ENCODE data around the gene CLDN5. TPM values are rescaled to one million over a fixed set of nuclear protein-coding genes. Genes with fewer than 3 reads are reported as not detected.

CLDN5 gene
- 100 to 1,000 TPM in 1 of 4 donors, 10 to 100 TPM in 3; 22.1 to 112 (median 56.8) TPM for total RNA-seq

- no peaks in the 10 kb centered on the region for H3K9me3 ChIP-seq
- no peaks in the 10 kb centered on the region for H3K36me3 ChIP-seq
- no peak for TF ChIP-seq POLR2AphosphoS5 (IDR thresholded peaks at IDR 0.05)
- TF ChIP-seq CTCF (IDR thresholded peaks at IDR 0.05), result no peak
- TF ChIP-seq EP300 (IDR thresholded peaks at IDR 0.05), result no peak
- peak in 1 of 2 donors; percentile 19 for TF ChIP-seq POLR2A (IDR thresholded peaks at IDR 0.05)
- WGBS, result 8% methylated on average over 13 of the region's 69 CpGs
- H3K27me3 ChIP-seq, result peaks cover 46% of the 10 kb centered on the region
- H3K4me3 ChIP-seq, result peak within 1 kb of the TSS; percentile 50
- DNase-seq (ENCODE audit: low spot score in 2 of 2), result peak; percentile 72 to 75
- H3K27ac ChIP-seq, result peak within 1 kb of the TSS; percentile 77
- peaks cover 19% of the 10 kb centered on the region for H3K4me1 ChIP-seq
Measured at GRCh38 chr22:19524170-19525115, at the start of gene CLDN5. CLDN5 (minus strand) TSS chr22:19524410; CDS start chr22:19524255, 155 bp downstream.

DNA sequence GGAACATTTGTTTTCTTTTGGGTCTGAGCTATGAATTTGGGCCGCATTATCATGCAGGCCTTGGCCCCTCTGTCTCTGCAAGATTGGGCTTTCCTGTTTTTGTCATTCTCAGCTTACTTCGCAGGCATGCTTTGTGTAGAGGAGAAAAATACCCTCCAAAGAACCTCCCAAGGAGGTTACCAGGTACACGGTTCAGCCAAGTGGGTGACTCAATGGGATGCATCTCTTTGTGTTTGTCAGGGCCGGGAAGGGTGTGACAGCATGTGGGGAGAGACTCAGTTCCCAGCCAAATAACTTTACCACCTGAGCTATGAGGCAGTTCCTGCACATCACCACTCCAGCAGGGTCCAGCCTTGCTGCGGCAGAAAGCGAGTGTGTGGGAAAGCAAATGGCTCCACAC lies 47.8 kb upstream of the CLDN5 start:
- Histone ChIP-seq H3K9me3 (no peaks in the 10 kb centered on the region), H3K27me3 (peaks cover 12% of the 10 kb centered on the region), H3K4me3 (no peak overlapping the region), H3K36me3 (no peaks in the 10 kb centered on the region), H3K27ac (no peak overlapping the region), H3K4me1 (peaks cover 5% of the 10 kb centered on the region)
- no peak for TF ChIP-seq EP300 (IDR thresholded peaks at IDR 0.05)
- 74% methylated on average over 6 of the region's 6 CpGs for WGBS
- DNase-seq (ENCODE audit: low spot score in 2 of 2), result no peak

GRCh38 chr22:19571207-19571795 lies 47.1 kb upstream of the CLDN5 start:
- no peaks in the 10 kb centered on the region for H3K36me3 ChIP-seq
- no peaks in the 10 kb centered on the region for H3K9me3 ChIP-seq
- no peak for TF ChIP-seq EP300 (IDR thresholded peaks at IDR 0.05)
- peaks cover 17% of the 10 kb centered on the region for H3K27me3 ChIP-seq
- 55% methylated on average over 5 of the region's 5 CpGs for WGBS
- H3K4me3 ChIP-seq, result no peak overlapping the region
- peaks cover under 1% of the 10 kb centered on the region for H3K4me1 ChIP-seq
- H3K27ac ChIP-seq, result no peak overlapping the region
- DNase-seq (ENCODE audit: low spot score in 2 of 2), result no peak

DNA sequence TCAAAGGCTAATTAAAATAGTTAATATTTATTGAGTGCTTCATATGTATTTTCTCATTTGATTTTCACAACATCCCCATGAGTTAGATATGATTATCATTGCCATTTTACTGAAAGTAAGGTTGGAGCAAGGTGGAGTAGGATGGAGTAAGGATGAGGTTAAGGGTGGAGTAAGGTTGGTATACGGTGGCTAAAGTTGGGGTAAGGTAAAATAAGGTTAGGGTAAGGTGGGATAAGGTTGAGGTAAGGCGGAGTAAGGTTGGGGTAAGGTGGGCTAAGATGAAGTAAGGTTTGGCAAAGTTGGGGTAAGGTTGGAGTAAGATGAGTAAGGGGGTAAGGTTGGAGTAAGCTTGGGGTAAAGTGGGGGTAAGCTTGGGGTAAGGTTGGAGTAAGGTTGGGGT lies 45.8 kb upstream of the CLDN5 start:
- no peak overlapping the region for H3K27ac ChIP-seq
- H3K9me3 ChIP-seq, result no peaks in the 10 kb centered on the region
- peaks cover 11% of the 10 kb centered on the region for H3K4me1 ChIP-seq
- no peak for TF ChIP-seq EP300 (IDR thresholded peaks at IDR 0.05)
- TF ChIP-seq POLR2AphosphoS5 (IDR thresholded peaks at IDR 0.05), result no peak
- no peak for TF ChIP-seq CTCF (IDR thresholded peaks at IDR 0.05)
- no peak for TF ChIP-seq POLR2A (IDR thresholded peaks at IDR 0.05)
- no peak for DNase-seq (ENCODE audit: low spot score in 2 of 2)
- peaks cover 12% of the 10 kb centered on the region for H3K27me3 ChIP-seq
- WGBS, result 91% methylated on average over 2 of the region's 2 CpGs
- no peak overlapping the region for H3K4me3 ChIP-seq
- no peaks in the 10 kb centered on the region for H3K36me3 ChIP-seq

GRCh38 chr22:19569276-19569640 lies 45.0 kb upstream of the CLDN5 start:
- TF ChIP-seq POLR2A (IDR thresholded peaks at IDR 0.05) (no peak), CTCF (IDR thresholded peaks at IDR 0.05) (no peak), EP300 (IDR thresholded peaks at IDR 0.05) (no peak)
- DNase-seq (ENCODE audit: low spot score in 2 of 2), result no peak
- Histone ChIP-seq H3K9me3 (no peaks in the 10 kb centered on the region), H3K27me3 (peaks cover 9% of the 10 kb centered on the region), H3K4me1 (peaks cover 11% of the 10 kb centered on the region), H3K4me3 (no peak overlapping the region), H3K36me3 (no peaks in the 10 kb centered on the region), H3K27ac (no peak overlapping the region)
- 73% methylated on average over 1 of the region's 1 CpG for WGBS

Measured in suprapubic skin (tissue), 4 donors.